Astrocyte (in vitro differentiated cells and primary cell): Measurements from ENCODE around the gene FBLN2.

ENCODE experiments used
- EZH2 ChIP-seq: IDR thresholded peaks from 2 replicates; pipeline ENCODE4 v1.6.1; 2012; ENCODE audit warnings: mild to moderate bottlenecking, low read length, inconsistent platforms; ENCODE audit not compliant: insufficient read depth
- TF ChIP-seq, protein P1 (sequence below): IDR thresholded peaks from 2 replicates; pipeline ENCODE4 v1.5.1; 2011; ENCODE audit warnings: low read depth, mild to moderate bottlenecking, inconsistent platforms, low read length, moderate library complexity; ENCODE audit not compliant: insufficient read depth

DNA sequence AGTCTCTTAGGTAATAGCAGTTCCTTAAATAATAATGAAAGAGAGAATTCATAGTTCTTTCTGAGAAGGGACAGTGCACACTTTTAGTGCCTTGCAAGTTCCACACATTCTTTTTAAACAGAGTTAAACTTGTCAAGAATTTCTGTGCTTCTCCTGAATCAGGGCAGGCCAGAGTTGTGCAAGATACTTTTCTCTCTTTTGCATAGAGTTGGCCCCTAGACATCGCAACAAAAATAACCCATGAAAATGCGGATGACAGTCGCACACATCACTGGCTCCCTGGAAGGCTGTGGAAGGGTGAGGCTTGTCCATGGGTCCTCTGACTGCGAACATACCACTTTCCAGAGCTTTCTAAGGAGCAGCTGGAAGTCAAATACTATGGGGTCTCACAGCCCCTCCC lies 40.1 kb downstream of the FBLN2 start:
- TF ChIP-seq EZH2 = no peak
- TF ChIP-seq, protein P1, sequence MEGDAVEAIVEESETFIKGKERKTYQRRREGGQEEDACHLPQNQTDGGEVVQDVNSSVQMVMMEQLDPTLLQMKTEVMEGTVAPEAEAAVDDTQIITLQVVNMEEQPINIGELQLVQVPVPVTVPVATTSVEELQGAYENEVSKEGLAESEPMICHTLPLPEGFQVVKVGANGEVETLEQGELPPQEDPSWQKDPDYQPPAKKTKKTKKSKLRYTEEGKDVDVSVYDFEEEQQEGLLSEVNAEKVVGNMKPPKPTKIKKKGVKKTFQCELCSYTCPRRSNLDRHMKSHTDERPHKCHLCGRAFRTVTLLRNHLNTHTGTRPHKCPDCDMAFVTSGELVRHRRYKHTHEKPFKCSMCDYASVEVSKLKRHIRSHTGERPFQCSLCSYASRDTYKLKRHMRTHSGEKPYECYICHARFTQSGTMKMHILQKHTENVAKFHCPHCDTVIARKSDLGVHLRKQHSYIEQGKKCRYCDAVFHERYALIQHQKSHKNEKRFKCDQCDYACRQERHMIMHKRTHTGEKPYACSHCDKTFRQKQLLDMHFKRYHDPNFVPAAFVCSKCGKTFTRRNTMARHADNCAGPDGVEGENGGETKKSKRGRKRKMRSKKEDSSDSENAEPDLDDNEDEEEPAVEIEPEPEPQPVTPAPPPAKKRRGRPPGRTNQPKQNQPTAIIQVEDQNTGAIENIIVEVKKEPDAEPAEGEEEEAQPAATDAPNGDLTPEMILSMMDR = no peak
